IgD-negative memory B cell (primary cell): ENCODE data around the gene POU2F2. TPM values are rescaled to one million over a fixed set of nuclear protein-coding genes. Genes with fewer than 3 reads are reported as not detected.
A peak's percentile ranks its signal among the peaks of the same experiment; 100 is the strongest.

Experiments
- H3K27ac Mint-ChIP-seq, 3 donors: one replicate each; pipeline ENCODE4 v1.8.0; 2020 to 2022; ENCODE audit warnings: mild to moderate bottlenecking in 3 of 3, mixed read lengths in 3 of 3, moderate library complexity in 1 of 3
- H3K27me3 Mint-ChIP-seq: one replicate; pipeline ENCODE4 v1.8.0; 2021; ENCODE audit warnings: mixed read lengths
- H3K36me3 Mint-ChIP-seq: one replicate; pipeline ENCODE4 v1.8.0; 2020; ENCODE audit warnings: mild to moderate bottlenecking, mixed read lengths
- H3K4me1 Mint-ChIP-seq, 3 donors: one replicate each; pipeline ENCODE4 v1.8.0; 2020 to 2022; ENCODE audit warnings: mixed read lengths in 3 of 3, mild to moderate bottlenecking in 1 of 3
- H3K4me3 Mint-ChIP-seq, 4 donors: one replicate each; pipeline ENCODE4 v1.8.0; 2020 to 2022; ENCODE audit warnings: mild to moderate bottlenecking in 4 of 4, mixed read lengths in 4 of 4, moderate library complexity in 3 of 4
- H3K9me3 Mint-ChIP-seq, 3 donors: one replicate each; pipeline ENCODE4 v1.8.0; 2020 to 2021; ENCODE audit warnings: mixed read lengths in 3 of 3, mild to moderate bottlenecking in 1 of 3
- polyA plus RNA-seq: library from polyadenylated mRNA; unstranded; fragments of 300-500 nt; fragmentation: Illumina TruSeq; gene quantifications from one replicate; pipeline ENCODE4 v1.2.3, GENCODE V29; 2021

The POU2F2 gene
- polyA plus RNA-seq, 1 donor from 2014 or later = 89.1 TPM

DNA sequence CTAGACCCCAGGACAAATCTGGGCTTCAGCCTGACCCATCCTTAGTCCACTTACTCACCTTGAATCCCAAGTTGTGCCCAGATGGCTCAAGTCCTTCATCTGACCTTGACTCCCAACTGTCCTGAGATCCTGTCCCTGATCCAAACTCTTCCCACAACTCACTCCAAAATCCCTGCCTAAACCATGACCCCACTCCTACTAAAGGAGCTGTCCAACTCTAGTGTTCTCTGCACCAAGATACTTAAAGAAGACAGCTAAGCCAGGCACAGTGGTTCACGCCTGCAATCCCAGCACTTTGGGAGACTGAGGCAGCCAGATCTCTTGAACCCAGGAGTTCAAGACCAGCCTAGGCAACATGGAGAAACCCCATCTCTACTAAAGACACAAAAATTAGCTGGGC, 8.5 kb downstream of the POU2F2 start:
- Mint-ChIP-seq H3K9me3 (no peaks in the 10 kb centered on the region), H3K36me3 (peaks cover 12% of the 10 kb centered on the region), H3K4me3 (peak overlapping the region; percentile 55 to 79 (median 76)), H3K4me1 (peaks cover 42 to 64% (median 62%) of the 10 kb centered on the region in 3 donors), H3K27me3 (no peaks in the 10 kb centered on the region), H3K27ac (peak overlapping the region; percentile 25 to 98 (median 95))

- H3K27ac Mint-ChIP-seq = peak overlapping the region; percentile 25 to 98 (median 95)
- peak overlapping the region; percentile 74 to 91 (median 79) for H3K4me3 Mint-ChIP-seq
- H3K9me3 Mint-ChIP-seq = no peaks in the 10 kb centered on the region
- no peaks in the 10 kb centered on the region for H3K27me3 Mint-ChIP-seq
- peaks cover 41 to 65% (median 62%) of the 10 kb centered on the region in 3 donors for H3K4me1 Mint-ChIP-seq
- peaks cover 9% of the 10 kb centered on the region for H3K36me3 Mint-ChIP-seq
Measured at GRCh38 chr19:42122691-42123607, 9.3 kb downstream of the POU2F2 start.

- H3K4me1 Mint-ChIP-seq = peaks cover 36 to 66% (median 60%) of the 10 kb centered on the region in 3 donors
- peak overlapping the region; percentile 60 to 87 (median 74) for H3K4me3 Mint-ChIP-seq
- H3K9me3 Mint-ChIP-seq = no peaks in the 10 kb centered on the region
- H3K36me3 Mint-ChIP-seq = peaks cover 8% of the 10 kb centered on the region
- H3K27me3 Mint-ChIP-seq = no peaks in the 10 kb centered on the region
- H3K27ac Mint-ChIP-seq = peak overlapping the region; percentile 25 to 98 (median 95)
Measured at GRCh38 chr19:42121656-42122069, 10.6 kb downstream of the POU2F2 start.

- Mint-ChIP-seq H3K27ac (peak overlapping the region; percentile 25 to 98 (median 95)), H3K27me3 (no peaks in the 10 kb centered on the region), H3K4me1 (peaks cover 36 to 68% (median 58%) of the 10 kb centered on the region in 3 donors), H3K4me3 (peak overlapping the region; percentile 16 to 87 (median 74)), H3K36me3 (peaks cover 8% of the 10 kb centered on the region), H3K9me3 (no peaks in the 10 kb centered on the region)
Measured at GRCh38 chr19:42121036-42121621, 11.1 kb downstream of the POU2F2 start.

DNA sequence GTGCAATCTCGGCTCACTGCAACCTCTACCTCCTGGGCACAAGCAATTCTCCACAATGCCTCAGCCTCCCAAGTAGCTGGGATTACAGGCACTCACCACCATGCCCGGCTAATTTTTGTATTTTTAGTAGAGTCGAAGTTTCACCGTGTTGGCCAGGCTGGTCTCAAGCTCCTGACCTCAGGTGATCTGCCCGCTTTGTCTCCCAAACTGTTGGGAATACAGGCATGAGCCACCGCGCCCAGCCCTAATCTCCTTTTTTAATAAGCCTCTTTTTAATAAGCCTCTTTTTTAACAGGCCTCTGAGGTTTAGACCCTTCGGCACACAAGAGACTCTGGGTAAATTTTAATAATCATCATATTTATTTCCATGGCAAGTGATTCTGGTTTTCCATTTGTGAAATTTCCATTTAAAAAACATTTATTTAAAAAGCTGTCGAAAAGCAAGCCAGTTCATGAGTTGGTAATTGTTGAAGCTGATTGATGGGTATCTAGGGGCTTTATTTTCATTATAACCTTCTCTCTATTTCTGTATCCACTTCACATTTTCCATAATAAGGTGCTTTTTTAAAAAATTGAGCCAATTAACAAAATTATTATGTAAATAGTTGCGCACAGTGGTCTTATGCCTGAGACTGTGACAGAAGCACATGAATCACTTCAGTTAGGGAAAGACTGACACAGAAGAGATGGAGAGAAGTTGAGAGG, 11.8 kb downstream of the POU2F2 start:
- H3K27me3 Mint-ChIP-seq = no peaks in the 10 kb centered on the region
- peak overlapping the region; percentile 25 to 95 (median 95) for H3K27ac Mint-ChIP-seq
- peaks cover 38 to 69% (median 59%) of the 10 kb centered on the region in 3 donors for H3K4me1 Mint-ChIP-seq
- peak overlapping the region in 3 of 4 donors; percentile 64 to 83 (median 71) for H3K4me3 Mint-ChIP-seq
- no peaks in the 10 kb centered on the region for H3K9me3 Mint-ChIP-seq
- peaks cover 5% of the 10 kb centered on the region for H3K36me3 Mint-ChIP-seq

GRCh38 chr19:42117076-42117475, 15.2 kb downstream of the POU2F2 start:
- no peaks in the 10 kb centered on the region for H3K36me3 Mint-ChIP-seq
- peak overlapping the region in 2 of 3 donors; percentile 71 to 88 for H3K27ac Mint-ChIP-seq
- H3K9me3 Mint-ChIP-seq = no peaks in the 10 kb centered on the region
- peaks cover 45 to 67% (median 58%) of the 10 kb centered on the region in 3 donors for H3K4me1 Mint-ChIP-seq
- no peaks in the 10 kb centered on the region for H3K27me3 Mint-ChIP-seq
- H3K4me3 Mint-ChIP-seq = peak overlapping the region in 1 of 4 donors; percentile 41

DNA sequence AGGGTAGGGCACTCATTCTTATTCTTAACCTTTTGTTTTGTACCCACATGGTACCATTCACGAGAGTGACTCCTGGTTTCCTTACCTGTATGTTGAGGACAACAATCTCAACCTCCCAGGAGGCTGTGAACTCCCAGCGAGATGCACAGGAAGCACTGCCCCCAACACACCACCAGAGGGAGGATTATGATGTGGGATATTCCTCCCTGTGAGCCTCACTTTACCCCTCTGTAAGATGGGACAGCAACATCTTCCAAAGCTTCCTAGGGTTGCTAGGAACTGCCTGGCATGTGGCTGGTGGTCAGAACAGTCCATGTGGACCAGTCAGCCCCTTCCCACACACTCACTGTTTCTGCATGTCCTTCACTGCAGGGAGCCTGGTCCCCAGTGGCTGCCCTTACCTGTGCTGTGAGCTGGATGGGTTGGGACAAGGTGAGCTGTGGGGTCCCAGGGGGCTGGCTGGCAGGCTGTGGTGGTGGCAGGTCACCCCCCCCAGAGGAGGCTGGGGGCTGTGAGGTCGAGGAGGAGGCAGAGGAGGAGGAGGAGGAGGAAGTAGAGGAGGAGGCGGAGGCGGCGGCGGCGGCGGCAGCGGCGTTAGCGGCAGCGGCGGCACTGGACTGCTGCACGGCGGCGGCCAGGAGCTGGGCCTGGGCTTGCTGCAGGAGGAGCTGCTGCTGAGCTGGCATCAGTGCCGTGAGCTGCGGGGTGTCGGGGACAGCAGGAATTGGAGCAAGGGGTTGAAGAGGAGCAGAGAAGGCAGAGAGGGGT, 15.8 kb downstream of the POU2F2 start:
- no peaks in the 10 kb centered on the region for H3K27me3 Mint-ChIP-seq
- H3K9me3 Mint-ChIP-seq = no peaks in the 10 kb centered on the region
- peak overlapping the region in 3 of 4 donors; percentile 31 to 56 (median 41) for H3K4me3 Mint-ChIP-seq
- peak overlapping the region; percentile 88 to 97 (median 96) for H3K27ac Mint-ChIP-seq
- H3K36me3 Mint-ChIP-seq = no peaks in the 10 kb centered on the region
- H3K4me1 Mint-ChIP-seq = peaks cover 45 to 68% (median 58%) of the 10 kb centered on the region in 3 donors

DNA sequence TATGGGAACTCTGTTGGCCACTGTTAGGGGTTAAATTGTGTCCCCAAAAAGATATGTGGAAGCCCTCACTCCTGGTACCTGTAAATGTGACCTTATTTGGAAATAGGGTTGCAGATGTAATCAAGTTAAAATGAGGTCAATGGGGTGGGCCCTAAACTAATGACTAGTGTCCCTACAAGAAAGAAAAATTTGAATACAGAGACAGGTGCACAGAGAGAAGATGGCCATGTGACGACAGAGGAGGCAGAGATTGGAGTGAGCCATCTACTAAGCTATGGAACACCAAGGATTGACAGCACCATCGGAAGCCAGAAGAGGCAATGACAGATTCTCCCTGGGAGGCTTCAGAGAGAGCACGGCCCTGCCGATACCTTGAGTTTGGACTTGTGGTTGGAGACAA, 16.5 kb downstream of the POU2F2 start:
- Mint-ChIP-seq H3K4me3 (peak overlapping the region in 3 of 4 donors; percentile 31 to 38 (median 36)), H3K36me3 (no peaks in the 10 kb centered on the region), H3K4me1 (peaks cover 44 to 70% (median 64%) of the 10 kb centered on the region in 3 donors)

GRCh38 chr19:42115219-42115618, 17.0 kb downstream of the POU2F2 start:
- H3K4me3 Mint-ChIP-seq = peak overlapping the region in 3 of 4 donors; percentile 31 to 93 (median 91)
- peak overlapping the region; percentile 88 to 97 (median 96) for H3K27ac Mint-ChIP-seq
- no peaks in the 10 kb centered on the region for H3K36me3 Mint-ChIP-seq
- H3K9me3 Mint-ChIP-seq = no peaks in the 10 kb centered on the region
- H3K27me3 Mint-ChIP-seq = no peaks in the 10 kb centered on the region
- H3K4me1 Mint-ChIP-seq = peaks cover 41 to 70% (median 67%) of the 10 kb centered on the region in 3 donors

More for the DNA sequence above, 16.5 kb downstream of the POU2F2 start:
- H3K27me3 Mint-ChIP-seq = no peaks in the 10 kb centered on the region
- peak overlapping the region; percentile 88 to 97 (median 96) for H3K27ac Mint-ChIP-seq
- H3K9me3 Mint-ChIP-seq = no peaks in the 10 kb centered on the region

DNA sequence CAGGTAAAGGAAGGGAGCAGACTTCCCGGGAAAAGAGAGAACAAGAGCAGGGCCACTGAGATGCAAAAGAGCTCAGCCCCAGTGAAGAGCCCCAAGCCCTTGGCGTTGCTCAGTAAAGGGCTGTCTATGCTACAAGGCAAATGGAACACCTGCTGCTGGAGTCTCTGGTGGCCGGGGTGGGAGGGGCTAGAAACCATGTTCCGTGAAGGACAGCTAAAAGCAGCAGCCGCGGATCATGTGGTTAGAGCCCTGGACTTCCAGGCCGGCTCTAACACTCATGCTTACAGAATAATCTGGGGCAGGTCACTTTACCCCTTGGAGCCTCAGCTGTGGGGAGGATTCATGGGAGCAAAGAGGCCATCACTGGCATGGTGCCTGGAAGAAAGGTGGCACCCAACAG, 17.8 kb downstream of the POU2F2 start:
- H3K4me3 Mint-ChIP-seq = peak overlapping the region; percentile 31 to 93 (median 80)
- H3K27me3 Mint-ChIP-seq = no peaks in the 10 kb centered on the region
- no peaks in the 10 kb centered on the region for H3K36me3 Mint-ChIP-seq
- H3K27ac Mint-ChIP-seq = peak overlapping the region; percentile 88 to 97 (median 96)
- peaks cover 41 to 73% (median 69%) of the 10 kb centered on the region in 3 donors for H3K4me1 Mint-ChIP-seq
- H3K9me3 Mint-ChIP-seq = no peaks in the 10 kb centered on the region

- Mint-ChIP-seq H3K9me3 (no peaks in the 10 kb centered on the region), H3K36me3 (no peaks in the 10 kb centered on the region), H3K27ac (peak overlapping the region; percentile 88 to 97 (median 96)), H3K4me1 (peaks cover 43 to 78% (median 73%) of the 10 kb centered on the region in 3 donors), H3K27me3 (no peaks in the 10 kb centered on the region), H3K4me3 (peak overlapping the region; percentile 31 to 93 (median 80))
Measured at GRCh38 chr19:42113641-42114348, 18.5 kb downstream of the POU2F2 start.

DNA sequence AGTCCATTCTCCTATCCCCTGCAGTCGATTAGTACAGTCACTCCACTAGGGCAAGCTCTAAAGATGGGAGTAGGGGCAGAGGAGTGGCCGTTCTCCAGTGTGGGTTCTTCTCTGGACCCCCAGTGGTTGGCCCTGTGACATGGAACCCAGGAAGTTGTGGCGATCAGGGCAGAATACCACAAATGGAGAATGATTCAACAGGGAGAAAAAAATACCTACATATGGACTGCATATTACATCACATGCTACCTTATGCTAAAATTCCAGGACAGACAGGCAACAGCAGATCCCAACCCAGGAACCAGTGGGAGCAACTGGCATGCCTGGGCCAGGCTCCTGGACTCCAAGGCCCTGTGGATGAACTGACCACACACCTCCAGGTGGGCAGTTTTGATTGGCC, 20.4 kb downstream of the POU2F2 start:
- Mint-ChIP-seq H3K27ac (peak overlapping the region in 2 of 3 donors; percentile 76 to 91), H3K4me1 (peaks cover 44 to 64% (median 63%) of the 10 kb centered on the region in 3 donors), H3K9me3 (no peaks in the 10 kb centered on the region), H3K4me3 (no peak overlapping the region), H3K36me3 (no peaks in the 10 kb centered on the region), H3K27me3 (no peaks in the 10 kb centered on the region)

GRCh38 chr19:42111384-42111783, 20.9 kb downstream of the POU2F2 start:
- H3K4me1 Mint-ChIP-seq = peaks cover 44 to 62% (median 61%) of the 10 kb centered on the region in 3 donors
- no peaks in the 10 kb centered on the region for H3K27me3 Mint-ChIP-seq
- no peaks in the 10 kb centered on the region for H3K9me3 Mint-ChIP-seq
- peak overlapping the region in 1 of 4 donors; percentile 54 for H3K4me3 Mint-ChIP-seq
- H3K36me3 Mint-ChIP-seq = no peaks in the 10 kb centered on the region
- H3K27ac Mint-ChIP-seq = peak overlapping the region in 2 of 3 donors; percentile 19 to 91
